SHP77 (cell line): ENCODE data around the gene MEDAG.
A peak's percentile ranks its signal among the peaks of the same experiment; 100 is the strongest.

Experiments used
- DNase-seq, 2 experiments: peaks; one replicate each; lab custom pipeline; 2025; lab: John Stamatoyannopoulos, UW

MEDAG gene

GRCh38 chr13:30905932-30906383 lies at the start of gene MEDAG:
MEDAG (plus strand) TSS chr13:30906271; CDS start chr13:30906516, 245 bp downstream.
- no peak for DNase-seq

- no peak for DNase-seq
Measured at GRCh38 chr13:30857018-30857417, 49.1 kb upstream of the MEDAG start.

DNA sequence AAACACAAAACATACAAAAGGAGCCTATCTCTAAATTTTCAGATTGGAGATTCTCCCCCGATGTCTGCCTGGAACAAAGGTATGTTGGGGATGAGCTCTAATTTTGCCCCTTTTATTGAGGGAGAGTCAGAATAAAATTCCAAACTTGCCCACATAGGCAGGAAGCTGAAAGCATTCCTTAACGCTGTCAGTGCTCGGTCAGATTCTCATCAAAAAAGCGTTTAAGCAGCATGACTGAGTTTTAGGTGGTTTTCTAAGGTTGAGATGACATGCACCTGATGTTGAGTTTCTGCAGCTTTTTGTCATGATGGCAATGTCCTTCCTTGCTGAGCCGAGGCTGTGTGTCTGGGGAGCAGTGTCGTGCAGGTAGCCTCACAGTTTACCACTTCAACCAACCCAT lies 48.4 kb upstream of the MEDAG start:
- no peak for DNase-seq

GRCh38 chr13:30859326-30859725 lies 46.7 kb upstream of the MEDAG start:
- no peak for DNase-seq

GRCh38 chr13:30861163-30861562 lies 44.9 kb upstream of the MEDAG start:
- no peak for DNase-seq

GRCh38 chr13:30861836-30862467 lies 44.1 kb upstream of the MEDAG start:
- no peak for DNase-seq

DNA sequence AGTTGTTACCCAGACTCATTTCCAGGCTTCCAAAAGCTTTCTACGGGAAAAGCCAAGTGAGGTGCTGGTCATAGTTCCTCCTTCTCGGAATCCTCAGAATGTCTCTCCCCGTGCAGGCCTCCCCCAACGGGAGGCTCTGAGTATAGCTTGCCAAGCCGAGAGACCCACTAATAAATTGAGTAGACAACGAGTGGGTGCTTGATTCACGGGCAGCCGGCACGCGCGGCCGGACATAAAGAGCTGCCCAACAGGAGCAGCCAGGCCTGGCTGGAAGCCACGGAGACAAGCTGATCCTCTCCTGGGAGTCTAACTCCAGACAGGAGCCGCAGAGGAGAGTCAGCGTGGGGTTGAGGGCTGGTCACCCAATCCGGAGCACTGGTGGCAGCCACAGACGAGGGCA lies 43.4 kb upstream of the MEDAG start:
- no peak for DNase-seq

- no peak for DNase-seq
Measured at GRCh38 chr13:30863231-30863630, 42.8 kb upstream of the MEDAG start.

DNA sequence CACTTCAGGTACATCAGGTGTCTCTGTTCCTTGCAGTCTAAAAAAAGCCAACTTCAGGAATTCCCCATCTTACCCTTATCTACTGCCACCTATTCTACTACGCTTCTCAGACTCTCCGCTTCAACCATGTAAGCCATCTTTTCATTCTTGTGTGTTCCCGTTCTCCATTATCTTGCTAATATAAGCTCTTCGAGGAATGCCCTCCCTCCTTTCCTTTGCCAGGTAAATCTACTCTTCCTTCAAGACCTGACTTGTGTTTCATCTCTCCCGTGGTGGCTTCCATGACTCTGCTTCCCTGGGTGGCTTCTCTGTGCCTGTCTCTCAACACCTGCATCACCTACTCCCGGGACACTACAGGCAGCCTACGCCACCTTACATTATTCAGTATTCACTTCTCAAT lies 42.3 kb upstream of the MEDAG start:
- no peak for DNase-seq

DNA sequence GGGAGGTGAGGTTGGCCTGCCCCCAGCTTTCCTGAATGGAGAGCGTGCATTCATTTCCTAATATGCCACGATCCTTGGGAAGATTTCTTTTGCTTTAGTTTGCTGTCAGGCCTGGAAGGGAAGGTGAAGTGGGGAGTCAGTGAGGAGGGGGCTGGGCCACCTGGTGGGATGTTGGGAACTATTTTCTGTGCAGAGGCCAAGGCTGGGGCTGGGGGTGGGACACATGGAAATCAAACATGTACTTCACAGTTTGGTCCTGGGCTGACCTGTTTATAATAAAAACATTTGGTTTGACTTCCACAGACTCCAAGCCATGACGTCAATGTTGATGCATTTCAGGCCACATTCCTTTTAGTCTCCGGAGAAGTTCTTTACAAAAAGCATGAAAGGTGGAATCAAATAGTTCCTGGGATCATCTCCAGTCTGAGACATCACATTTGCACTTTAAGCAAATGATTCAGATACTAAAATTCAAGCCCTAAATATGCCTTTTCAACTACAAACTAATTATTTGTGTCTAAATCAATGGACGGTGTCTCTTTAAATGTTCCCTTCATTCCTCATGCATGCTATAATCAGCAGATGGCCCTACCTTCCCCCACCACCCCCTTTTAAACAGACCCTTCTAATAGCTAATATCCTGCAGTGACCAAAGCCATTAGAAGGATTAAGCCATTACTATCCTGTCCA lies 41.5 kb upstream of the MEDAG start:
- DNase-seq, result no peak

DNA sequence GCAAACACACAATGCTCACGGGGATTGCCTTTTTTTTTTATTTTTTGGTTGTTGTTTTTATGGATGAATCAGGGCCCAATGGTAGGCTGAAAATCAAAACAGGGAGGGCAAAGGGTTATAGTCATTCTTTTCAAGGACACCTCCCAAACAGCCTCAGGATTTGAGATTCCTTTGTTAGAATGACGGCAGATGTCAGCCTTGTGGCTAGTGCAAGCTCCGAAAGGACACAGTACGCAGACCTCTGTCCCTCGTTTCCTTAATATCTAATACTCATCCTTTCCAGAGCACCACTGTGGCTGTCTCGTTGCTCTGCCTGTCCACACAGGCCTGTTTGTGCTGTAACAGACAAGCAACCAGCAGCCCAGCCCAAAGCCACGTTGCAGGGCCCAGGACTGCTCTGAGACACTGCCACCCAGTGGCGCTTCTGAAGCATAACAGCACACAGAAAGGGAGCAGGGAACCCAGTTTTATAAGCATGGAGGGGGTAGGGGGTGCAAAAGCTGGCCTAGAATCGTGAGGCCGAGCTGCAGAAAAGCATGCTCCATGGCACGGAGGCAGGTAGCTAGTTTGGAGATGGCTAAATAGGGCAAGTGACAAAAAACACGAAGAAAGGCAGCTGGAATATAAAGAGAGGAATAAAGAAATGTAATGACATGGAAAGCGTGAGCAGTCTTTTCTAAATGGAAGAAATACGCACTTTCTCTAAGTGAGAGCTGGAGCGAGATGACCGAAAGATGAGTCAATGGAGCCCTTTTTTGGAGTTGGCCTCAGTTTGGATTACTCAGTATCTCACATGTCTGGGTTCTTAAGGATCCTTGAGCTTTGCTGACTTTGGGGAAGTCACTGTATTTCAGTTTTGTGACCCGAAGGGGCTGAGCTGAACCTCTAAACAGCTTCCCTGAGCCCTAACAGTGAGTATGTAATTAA lies 40.7 kb upstream of the MEDAG start:
- DNase-seq, result peak; percentile 61 to 67

GRCh38 chr13:30866677-30867076 lies 39.4 kb upstream of the MEDAG start:
- DNase-seq, result no peak

DNA sequence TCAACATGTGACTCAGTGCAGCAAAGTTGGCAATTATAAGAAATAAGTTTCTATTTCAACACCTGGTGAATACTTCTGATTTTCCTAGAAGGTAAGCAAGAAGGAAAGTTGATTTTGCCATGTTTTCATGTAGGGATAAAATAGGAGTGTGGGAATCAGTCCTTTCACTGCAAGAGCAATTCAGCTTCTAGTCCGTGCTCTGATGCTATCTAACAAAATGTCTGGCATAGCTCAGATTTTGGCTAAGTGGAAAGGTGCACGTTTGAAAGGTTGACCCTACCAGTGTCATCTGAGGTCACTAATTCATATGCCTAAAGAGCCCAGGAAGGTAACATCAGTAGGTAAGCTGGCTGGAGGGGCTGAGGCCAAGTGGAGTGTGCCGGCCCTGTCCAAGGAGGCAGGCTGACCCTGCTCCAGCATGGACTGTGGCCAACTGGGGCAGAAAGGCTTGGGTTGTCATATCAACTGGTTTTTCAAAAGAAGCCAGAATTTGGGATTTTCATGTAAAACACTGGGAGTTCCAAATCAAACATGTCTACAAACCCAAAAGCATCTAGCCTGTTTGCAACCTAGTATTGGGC lies 38.9 kb upstream of the MEDAG start:
- DNase-seq, result no peak

DNA sequence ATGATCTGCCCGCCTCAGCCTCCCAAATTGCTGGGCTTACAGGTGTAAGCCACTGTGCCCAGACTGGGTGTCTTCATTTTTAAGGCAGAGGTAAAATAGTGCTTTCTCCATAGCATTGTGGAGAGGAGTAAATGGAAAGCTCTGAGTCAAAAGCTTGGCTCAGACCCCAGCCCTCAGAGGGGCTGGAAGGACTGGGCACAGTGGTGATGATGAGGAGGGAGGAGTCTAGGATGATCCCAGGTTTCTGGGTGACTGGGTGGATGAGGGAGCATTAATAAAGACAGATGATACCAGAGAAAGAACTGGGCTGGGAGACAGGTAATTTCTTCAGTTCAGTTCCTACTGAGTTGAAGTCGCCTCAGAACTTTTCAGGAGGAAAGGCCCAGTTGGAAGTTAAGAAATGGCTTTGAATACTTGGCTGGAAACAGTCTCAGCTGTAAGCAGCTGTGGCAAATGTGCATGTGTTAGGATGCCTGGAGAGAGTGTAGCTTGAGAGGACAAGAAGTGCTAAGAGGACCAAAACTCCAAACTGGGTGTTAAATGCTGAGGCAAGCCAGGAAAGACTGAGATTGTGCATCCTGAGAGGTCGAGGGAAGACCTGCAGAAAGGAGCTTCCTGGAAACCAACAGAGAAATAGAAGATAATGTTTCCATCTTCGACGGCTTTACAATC lies 37.1 kb upstream of the MEDAG start:
- DNase-seq, result no peak

DNA sequence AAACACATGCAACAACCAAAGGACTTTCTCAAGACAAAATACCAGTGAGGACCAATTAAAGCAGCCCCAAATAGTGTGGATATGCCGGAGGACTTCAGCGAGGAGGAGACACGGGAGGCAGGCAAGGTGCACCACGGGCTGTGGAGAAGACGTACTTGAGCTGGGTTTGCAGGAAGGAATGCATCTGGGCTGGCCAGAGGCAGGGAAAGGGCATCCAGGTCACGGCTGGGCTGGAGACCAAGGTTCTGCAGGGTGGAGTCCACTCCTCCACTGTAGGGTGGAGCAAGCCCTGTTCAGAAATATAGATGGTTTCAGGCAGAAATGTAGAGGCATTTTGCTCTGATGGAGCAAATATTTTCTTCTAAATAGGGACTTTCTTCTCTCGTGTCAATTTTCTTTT lies 36.6 kb upstream of the MEDAG start:
- DNase-seq, result no peak

DNA sequence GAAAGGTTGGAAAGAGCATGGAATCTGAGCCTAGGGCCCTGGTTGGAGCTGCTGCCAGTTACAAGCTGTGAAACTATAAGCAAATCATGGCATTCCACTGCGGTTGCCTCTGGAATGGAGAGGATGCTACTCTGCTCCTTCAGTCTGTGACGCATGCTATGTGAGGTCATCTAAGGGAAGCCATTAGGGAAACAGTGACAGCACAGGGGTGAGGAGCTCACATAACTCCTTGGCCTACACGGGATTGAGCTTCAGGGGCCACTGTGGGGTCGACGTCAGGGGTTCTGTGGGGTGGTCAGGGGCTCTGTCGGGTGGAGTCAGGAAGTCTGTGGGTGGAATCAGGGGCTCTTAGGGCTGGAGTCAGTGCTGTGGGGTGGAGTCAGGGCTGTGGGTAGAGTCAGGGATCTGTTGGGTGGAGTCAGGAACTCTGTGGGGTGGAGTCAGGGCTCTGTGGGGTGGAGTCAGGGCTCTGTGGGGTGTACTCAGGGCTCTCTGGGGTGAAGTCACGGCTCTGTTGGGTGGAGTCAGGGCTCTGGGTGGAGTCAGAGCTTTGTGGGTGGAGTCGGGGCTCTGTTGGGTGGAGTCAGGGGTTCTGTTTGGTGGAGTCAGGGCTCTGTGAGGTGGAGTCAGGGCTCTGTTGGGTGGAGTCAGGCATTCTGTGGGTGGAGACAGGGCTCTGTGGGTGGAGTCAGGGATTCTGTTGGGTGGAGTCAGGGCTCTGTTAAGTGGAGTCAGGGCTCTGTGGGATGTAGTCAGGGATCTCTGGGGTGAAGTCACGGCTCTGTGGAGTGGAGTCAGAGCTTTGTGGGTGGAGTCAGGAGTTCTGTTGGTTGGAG lies 35.8 kb upstream of the MEDAG start:
- no peak for DNase-seq

GRCh38 chr13:30870916-30871587 lies 35.0 kb upstream of the MEDAG start:
- DNase-seq, result no peak

DNA sequence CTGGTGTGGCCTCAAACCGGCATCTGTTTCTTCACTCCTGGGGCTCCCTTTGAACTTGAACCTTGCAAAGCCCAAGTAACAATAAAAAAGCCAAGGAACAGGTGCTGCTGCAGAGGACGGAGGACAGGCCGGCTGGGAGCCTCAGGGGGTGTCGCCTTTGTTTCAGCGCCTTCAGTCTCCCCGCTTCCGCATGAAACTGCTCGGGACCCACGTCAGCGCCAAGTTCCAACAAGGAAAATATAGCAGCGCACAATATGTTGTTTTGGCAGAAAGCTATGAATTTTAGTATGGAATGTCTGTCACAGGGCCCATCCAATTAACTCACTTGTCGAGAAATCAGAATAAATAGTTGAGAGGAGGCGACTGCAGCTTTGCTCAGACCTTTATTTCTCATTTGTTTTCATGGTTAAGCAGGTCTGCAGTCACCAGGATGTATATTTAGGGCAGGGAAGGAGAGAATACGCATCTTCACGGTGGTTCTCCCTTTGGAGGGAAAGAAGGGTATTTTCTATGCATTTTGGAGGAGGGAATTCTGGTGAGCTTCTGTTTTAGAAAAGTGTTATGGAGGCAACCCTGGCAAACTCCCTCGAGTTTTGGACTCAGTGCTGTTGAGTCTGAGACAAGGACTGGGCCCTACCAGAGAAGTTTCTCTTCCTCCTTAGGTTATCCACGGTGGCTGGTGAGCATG lies 34.3 kb upstream of the MEDAG start:
- no peak for DNase-seq

DNA sequence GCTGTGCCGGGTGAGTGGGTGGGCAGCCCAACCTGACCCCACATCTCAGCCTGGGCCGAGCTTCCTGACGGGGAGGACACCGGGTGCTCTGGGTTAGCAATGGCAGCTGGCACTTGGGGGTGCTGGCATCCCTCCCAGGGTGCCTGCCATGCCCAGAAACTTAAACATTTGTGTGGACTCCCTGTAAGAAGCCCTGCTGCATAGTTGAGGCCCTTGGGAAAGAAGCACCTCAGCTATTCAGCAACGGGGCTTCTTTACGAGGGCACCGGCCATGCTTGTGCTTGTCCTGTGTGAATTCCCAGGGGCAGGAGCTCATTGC lies 33.8 kb upstream of the MEDAG start:
- DNase-seq, result no peak
